OCI-LY3 (cell line): ENCODE results near the gene CEBPB.

Experiments
- EZH2phosphoT487 ChIP-seq: fragments of 200-600 bp; shearing (Covaris generic); IDR thresholded peaks from 2 replicates; pipeline ENCODE4 v1.6.1; 2018; ENCODE audit warnings: antibody characterized with exemption, mixed run types, low read depth
- TF ChIP-seq, protein P1 (sequence below): fragments of 200-600, 300-600 bp; sonication (generic); IDR thresholded peaks from 2 replicates; pipeline ENCODE4 v1.5.1; 2014; ENCODE audit warnings: antibody characterized with exemption, low read length, low read depth

DNA sequence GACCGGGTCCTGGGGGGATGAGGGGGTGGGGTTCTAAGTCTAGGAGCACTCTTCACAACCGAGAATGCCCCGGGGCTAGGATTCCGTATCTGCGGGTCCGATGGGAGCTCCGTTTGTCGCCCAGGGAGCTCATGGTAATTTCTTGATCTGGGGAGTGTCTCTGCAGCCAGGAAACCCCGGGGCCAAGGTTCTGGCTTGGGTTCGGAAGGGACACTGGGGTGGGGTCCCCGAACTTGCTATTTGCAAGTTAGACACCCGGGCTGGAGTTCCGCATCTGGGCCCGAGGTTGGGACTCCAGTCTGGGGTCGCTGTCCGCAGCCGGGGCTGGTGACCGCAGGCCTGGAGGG lies 37.5 kb upstream of the CEBPB start:
- TF ChIP-seq, protein P1, sequence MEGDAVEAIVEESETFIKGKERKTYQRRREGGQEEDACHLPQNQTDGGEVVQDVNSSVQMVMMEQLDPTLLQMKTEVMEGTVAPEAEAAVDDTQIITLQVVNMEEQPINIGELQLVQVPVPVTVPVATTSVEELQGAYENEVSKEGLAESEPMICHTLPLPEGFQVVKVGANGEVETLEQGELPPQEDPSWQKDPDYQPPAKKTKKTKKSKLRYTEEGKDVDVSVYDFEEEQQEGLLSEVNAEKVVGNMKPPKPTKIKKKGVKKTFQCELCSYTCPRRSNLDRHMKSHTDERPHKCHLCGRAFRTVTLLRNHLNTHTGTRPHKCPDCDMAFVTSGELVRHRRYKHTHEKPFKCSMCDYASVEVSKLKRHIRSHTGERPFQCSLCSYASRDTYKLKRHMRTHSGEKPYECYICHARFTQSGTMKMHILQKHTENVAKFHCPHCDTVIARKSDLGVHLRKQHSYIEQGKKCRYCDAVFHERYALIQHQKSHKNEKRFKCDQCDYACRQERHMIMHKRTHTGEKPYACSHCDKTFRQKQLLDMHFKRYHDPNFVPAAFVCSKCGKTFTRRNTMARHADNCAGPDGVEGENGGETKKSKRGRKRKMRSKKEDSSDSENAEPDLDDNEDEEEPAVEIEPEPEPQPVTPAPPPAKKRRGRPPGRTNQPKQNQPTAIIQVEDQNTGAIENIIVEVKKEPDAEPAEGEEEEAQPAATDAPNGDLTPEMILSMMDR = no peak
- TF ChIP-seq EZH2phosphoT487 = no peak
